ENCODE results near the gene ADRM1.

ADRM1 gene

GRCh38 chr20:62342910-62343309, 40.1 kb downstream of the ADRM1 start:
- no peak for DNase-seq

- no peak for DNase-seq
These were observed 41.3 kb downstream of the ADRM1 start for GRCh38 chr20:62344092-62344491.

- no peak for DNase-seq
These were observed 42.0 kb downstream of the ADRM1 start for GRCh38 chr20:62344782-62345181.

GRCh38 chr20:62345681-62346370, 43.0 kb downstream of the ADRM1 start:
- no peak for DNase-seq

GRCh38 chr20:62346398-62347150, 43.8 kb downstream of the ADRM1 start:
- no peak for DNase-seq

- no peak for DNase-seq
These were observed 44.3 kb downstream of the ADRM1 start for GRCh38 chr20:62347151-62347404.

GRCh38 chr20:62347445-62347844, 44.6 kb downstream of the ADRM1 start:
- DNase-seq, result no peak

GRCh38 chr20:62348604-62349003, 45.8 kb downstream of the ADRM1 start:
- no peak for DNase-seq

- DNase-seq, result no peak
These were observed 46.8 kb downstream of the ADRM1 start for GRCh38 chr20:62349556-62350097.

- no peak for DNase-seq
These were observed 47.4 kb downstream of the ADRM1 start for GRCh38 chr20:62350098-62350628.

GRCh38 chr20:62350629-62351422, 48.0 kb downstream of the ADRM1 start:
- DNase-seq, result no peak

- DNase-seq, result no peak
These were observed 48.9 kb downstream of the ADRM1 start for GRCh38 chr20:62351469-62352401.

GRCh38 chr20:62352402-62353288, 49.8 kb downstream of the ADRM1 start:
- DNase-seq, result no peak

- DNase-seq, result no peak
These were observed 50.7 kb downstream of the ADRM1 start for GRCh38 chr20:62353289-62354030.

- no peak for DNase-seq
These were observed 51.4 kb downstream of the ADRM1 start for GRCh38 chr20:62354031-62354808.

GRCh38 chr20:62354811-62355341, 52.1 kb downstream of the ADRM1 start:
- DNase-seq, result no peak

- no peak for DNase-seq
These were observed 52.7 kb downstream of the ADRM1 start for GRCh38 chr20:62355516-62355877.

GRCh38 chr20:62355878-62356588, 53.2 kb downstream of the ADRM1 start:
- no peak for DNase-seq
